PFSK-1 (cell line): ENCODE measurements around the gene GTF2H3.

ENCODE experiments used
- FOXP2 ChIP-seq: optimal IDR thresholded peaks from 2 replicates; pipeline ENCODE3; 2011; ENCODE audit warnings: borderline replicate concordance, control low read depth, inconsistent platforms; ENCODE audit not compliant: insufficient read depth; ENCODE audit errors: extremely low read length, extremely low read depth
- POLR2AphosphoS5 ChIP-seq: IDR thresholded peaks from 2 replicates; pipeline ENCODE4 v1.6.1; 2012; ENCODE audit warnings: low read depth, mild to moderate bottlenecking, control low read depth, low read length, moderate library complexity
- SIN3A ChIP-seq: IDR thresholded peaks from 2 replicates; pipeline ENCODE4 v1.6.1; 2012; ENCODE audit warnings: mild to moderate bottlenecking, low read length, moderate library complexity, borderline replicate concordance; ENCODE audit not compliant: insufficient read depth
- TAF1 ChIP-seq: IDR thresholded peaks from 2 replicates; pipeline ENCODE4 v1.6.1; 2012; ENCODE audit warnings: low read length, control low read depth, borderline replicate concordance; ENCODE audit not compliant: insufficient read depth
- TF ChIP-seq, protein P1 (sequence below), 2 experiments: IDR thresholded peaks; 2 replicates each; pipeline versions ENCODE4 v1.6.1 to v1.8.0; 2011 to 2012; ENCODE audit warnings: low read depth in 2 of 2, low read length in 2 of 2, control low read depth in 1 of 2, inconsistent platforms in 1 of 2, mild to moderate bottlenecking in 1 of 2, moderate library complexity in 1 of 2; ENCODE audit not compliant: insufficient read depth in 1 of 2

The GTF2H3 gene

DNA sequence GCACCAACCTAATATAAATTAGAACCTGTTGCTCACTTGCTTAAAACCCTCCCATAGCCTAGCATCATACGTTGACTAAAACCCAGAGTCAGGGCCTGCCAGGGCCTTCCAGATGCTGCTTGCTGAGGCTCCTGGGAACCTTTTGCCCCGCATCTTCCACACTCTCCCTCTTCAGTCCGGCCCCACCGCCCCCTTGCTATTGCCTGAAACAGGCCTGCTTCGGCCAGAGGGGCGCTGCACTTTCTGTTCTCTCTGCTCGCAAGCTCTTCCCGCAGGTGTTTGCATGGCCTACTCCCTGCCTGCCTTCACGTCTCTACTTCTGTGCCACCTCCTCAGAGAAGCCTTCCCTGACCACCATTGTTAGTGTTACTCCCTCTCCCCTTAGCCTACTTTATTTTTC, 23.6 kb downstream of the GTF2H3 start:
- TF ChIP-seq FOXP2 (no peak), POLR2AphosphoS5 (no peak), TAF1 (no peak), SIN3A (no peak)
- TF ChIP-seq, protein P1, sequence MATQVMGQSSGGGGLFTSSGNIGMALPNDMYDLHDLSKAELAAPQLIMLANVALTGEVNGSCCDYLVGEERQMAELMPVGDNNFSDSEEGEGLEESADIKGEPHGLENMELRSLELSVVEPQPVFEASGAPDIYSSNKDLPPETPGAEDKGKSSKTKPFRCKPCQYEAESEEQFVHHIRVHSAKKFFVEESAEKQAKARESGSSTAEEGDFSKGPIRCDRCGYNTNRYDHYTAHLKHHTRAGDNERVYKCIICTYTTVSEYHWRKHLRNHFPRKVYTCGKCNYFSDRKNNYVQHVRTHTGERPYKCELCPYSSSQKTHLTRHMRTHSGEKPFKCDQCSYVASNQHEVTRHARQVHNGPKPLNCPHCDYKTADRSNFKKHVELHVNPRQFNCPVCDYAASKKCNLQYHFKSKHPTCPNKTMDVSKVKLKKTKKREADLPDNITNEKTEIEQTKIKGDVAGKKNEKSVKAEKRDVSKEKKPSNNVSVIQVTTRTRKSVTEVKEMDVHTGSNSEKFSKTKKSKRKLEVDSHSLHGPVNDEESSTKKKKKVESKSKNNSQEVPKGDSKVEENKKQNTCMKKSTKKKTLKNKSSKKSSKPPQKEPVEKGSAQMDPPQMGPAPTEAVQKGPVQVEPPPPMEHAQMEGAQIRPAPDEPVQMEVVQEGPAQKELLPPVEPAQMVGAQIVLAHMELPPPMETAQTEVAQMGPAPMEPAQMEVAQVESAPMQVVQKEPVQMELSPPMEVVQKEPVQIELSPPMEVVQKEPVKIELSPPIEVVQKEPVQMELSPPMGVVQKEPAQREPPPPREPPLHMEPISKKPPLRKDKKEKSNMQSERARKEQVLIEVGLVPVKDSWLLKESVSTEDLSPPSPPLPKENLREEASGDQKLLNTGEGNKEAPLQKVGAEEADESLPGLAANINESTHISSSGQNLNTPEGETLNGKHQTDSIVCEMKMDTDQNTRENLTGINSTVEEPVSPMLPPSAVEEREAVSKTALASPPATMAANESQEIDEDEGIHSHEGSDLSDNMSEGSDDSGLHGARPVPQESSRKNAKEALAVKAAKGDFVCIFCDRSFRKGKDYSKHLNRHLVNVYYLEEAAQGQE (IDR thresholded peaks at IDR 0.05; ENCODE audit: insufficient read depth in 1 of 2, low read depth in 2 of 2, low read length in 2 of 2): no peak

DNA sequence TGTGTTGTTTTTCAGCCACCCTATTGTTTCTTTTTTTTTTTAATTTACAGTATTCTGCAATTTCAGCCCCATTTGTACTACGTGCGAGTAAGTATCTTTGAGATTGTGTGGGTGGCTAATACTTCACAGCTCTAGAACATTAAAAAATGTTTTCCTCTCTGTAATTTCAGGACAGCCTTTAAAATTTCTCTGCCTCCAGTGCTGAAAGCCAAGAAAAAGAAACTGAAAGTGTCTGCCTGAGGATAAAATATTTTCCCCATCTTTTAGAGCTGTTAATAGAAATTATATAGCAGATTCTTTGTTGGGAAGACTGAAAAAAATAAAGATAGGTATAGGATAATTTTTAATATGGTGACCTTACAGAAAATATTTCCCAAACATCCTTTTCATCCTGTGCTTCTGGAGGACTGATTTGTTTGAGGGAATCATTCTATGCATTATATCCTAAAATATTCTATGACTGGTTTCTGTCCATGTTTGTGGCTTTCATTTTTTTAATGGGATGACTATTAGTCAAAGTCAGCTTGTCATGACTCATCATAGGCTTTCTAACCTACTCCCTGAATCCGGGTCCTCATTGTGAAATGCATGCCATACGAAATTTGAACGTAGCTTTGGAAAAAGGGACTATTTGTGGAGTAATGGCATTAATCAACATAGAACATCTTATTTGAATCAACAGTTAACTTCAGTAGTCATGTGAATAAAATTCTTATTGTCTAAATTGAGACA, 26.5 kb downstream of the GTF2H3 start:
- TF ChIP-seq, protein P1 (IDR thresholded peaks at IDR 0.05; ENCODE audit: insufficient read depth in 1 of 2, low read depth in 2 of 2, low read length in 2 of 2): no peak
- TF ChIP-seq FOXP2 (no peak), TAF1 (no peak), POLR2AphosphoS5 (no peak), SIN3A (no peak)

DNA sequence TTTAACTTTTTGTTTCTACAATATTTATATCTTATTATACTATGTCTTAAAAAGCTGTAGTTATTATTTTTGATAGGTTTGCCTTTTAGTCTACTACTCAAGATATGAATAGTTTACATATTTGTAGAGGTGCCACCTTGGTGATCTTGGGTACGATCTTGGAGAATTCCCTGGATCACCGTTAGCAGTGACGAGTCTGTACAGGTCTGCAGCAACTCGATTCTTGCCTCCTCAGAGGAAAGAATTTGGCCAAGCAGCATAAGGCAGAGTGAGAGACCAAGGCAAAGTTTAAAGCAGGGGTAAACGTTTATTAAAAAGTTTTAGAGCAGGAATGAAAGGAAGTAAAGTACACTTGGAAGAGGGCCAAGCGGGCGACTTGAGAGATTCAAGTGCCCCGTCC, 34.1 kb downstream of the GTF2H3 start:
- TF ChIP-seq, protein P1 (IDR thresholded peaks at IDR 0.05; ENCODE audit: insufficient read depth in 1 of 2, low read depth in 2 of 2, low read length in 2 of 2): no peak
- no peak for TF ChIP-seq POLR2AphosphoS5
- no peak for TF ChIP-seq FOXP2
- TF ChIP-seq SIN3A: no peak
- TF ChIP-seq TAF1: no peak

DNA sequence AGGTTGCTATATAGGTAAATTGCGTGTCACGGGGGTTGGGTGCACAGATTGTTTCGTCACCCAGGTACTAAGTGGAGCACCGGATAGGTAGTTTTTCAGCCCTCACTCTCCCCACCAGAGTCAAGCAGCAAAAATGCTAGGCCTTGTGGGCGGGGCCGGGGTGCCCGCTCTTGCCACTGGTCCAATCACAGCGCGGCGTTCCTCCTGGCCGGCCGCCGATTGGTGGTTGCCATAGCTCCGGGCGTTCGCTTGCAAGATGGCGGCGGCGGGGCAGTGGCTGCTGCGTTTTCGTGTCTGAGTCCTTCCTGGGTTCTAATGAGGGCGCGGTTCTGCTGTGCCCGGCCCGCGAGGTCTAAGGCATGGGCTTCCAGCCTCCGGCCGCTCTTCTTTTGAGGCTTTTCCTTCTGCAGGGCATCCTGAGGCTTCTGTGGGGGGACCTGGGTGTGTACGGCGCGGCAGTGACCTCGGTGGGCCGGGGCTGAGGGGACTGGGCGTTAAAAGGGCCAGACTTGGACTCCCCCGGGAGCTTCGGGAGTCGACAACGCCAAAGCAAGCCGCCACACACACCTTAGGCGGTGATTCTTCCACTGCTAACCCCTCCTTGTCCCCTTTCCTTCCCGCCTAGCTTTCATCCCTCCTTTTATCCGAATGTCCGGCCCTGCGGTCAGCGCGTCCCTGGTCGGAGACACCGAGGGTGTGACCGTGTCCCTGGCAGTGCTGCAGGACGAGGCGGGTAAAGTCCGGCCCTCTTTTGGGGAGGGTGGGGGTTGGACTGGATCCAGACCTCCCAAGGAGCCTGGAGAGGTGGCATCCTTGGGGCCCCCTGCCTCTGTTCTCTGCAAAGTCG, 37.5 kb downstream of the GTF2H3 start, which contains the start of gene TCTN2:
Gene TCTN2, plus strand, starts transcription at position 232 of the 847 bp plus-strand sequence. Its CDS starts 128 bp downstream, at position 360.
- no peak for TF ChIP-seq TAF1
- TF ChIP-seq, protein P1 (IDR thresholded peaks at IDR 0.05; ENCODE audit: insufficient read depth in 1 of 2, low read depth in 2 of 2, low read length in 2 of 2): no peak
- peak; percentile 21; the same call in 1 of the 2 replicates for TF ChIP-seq POLR2AphosphoS5
- TF ChIP-seq SIN3A: peak; percentile 83; the same call in 1 of the 2 replicates
- no peak for TF ChIP-seq FOXP2
